GM12872 (cell line): ENCODE results near the gene ST8SIA4.
A peak's percentile ranks its signal among the peaks of the same experiment; 100 is the strongest.

ENCODE experiments used
- TF ChIP-seq, protein P1 (sequence below): IDR thresholded peaks from 3 replicates; pipeline ENCODE4 v1.5.1; 2011; ENCODE audit warnings: low read depth, mild to moderate bottlenecking, low read length, moderate library complexity; ENCODE audit not compliant: insufficient read depth

The ST8SIA4 gene

DNA sequence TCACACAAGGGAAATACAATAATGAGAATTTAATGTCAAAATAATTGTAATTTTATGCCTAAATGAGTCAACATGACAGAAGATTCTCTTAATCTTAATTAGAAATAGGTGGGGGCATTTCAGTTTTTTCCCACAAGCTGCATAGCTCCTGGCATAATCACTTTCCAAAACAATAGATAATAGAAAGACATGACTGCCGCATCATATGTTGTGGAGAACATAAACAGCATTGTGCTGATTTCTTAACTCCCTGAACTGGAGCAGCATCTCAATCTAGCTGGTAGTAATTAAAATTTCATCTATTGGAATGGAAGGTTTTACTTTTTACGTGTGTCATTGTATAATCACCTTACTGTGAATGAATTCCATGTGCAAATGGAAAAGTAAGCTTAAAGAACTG lies 112.1 kb downstream of the ST8SIA4 start:
- TF ChIP-seq, protein P1, sequence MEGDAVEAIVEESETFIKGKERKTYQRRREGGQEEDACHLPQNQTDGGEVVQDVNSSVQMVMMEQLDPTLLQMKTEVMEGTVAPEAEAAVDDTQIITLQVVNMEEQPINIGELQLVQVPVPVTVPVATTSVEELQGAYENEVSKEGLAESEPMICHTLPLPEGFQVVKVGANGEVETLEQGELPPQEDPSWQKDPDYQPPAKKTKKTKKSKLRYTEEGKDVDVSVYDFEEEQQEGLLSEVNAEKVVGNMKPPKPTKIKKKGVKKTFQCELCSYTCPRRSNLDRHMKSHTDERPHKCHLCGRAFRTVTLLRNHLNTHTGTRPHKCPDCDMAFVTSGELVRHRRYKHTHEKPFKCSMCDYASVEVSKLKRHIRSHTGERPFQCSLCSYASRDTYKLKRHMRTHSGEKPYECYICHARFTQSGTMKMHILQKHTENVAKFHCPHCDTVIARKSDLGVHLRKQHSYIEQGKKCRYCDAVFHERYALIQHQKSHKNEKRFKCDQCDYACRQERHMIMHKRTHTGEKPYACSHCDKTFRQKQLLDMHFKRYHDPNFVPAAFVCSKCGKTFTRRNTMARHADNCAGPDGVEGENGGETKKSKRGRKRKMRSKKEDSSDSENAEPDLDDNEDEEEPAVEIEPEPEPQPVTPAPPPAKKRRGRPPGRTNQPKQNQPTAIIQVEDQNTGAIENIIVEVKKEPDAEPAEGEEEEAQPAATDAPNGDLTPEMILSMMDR, result no peak

DNA sequence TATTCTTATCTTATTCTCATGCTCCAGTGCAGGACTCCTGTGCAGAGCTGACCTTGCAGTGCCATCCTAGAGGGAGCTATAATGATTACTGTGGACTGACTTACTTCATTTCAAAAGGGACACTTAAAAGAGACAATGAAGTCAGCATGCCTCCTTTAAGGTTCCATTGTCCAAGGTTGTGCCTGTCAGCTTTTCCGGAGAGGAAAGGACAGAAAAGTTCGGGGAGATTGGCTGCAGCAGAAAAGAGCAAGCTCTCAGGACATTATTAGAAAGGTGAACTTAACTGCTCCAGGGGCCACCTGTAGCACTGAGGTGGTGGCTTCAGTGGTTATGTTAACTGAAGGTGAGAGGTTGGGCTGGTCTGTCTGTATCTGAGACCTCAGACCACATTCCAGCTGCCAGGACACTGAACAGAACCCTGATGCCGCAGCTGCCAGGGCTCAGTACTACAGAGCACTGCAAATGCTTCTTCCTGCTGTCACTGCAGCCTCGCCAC lies 112.9 kb downstream of the ST8SIA4 start:
- TF ChIP-seq, protein P1, result peak; percentile 43; the same call in 2 of the 3 replicates

DNA sequence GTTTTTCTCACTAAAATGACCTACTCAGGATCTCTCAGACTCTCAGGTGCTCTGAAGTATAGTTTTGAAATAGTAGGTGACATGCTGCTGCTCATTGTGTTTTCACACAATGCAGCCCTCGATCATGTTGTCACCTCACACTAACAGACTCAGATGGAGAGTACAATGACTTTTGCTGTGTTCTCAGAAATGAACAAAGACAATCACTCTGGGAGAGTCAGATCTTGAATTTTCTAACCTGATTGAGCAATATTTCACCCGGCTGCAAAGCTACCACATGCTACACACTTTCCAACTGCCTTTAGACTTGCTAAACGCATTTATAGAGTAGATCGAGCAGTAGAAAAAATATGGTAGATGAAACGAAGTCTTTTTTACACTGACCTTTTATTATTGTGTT lies 113.4 kb downstream of the ST8SIA4 start:
- TF ChIP-seq, protein P1, result no peak

DNA sequence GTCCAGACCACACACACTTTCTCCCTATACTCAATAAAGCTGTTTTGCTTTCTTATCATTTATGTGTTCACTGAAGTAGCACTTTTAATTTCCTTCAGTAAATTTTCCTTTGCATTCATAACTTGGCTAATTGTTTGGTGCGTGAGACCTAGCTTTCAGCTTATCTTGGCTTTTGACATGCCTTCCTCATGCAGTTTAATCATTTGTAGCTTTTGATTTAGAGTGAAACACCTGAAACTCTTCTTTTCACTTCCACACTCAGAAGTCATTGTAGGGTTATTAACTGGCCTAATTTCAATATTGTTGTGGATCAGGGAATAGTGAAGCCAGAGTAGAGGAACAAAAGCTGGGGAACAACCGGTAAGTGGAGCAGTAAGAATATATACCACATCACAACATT lies 114.7 kb downstream of the ST8SIA4 start:
- TF ChIP-seq, protein P1, result no peak

DNA sequence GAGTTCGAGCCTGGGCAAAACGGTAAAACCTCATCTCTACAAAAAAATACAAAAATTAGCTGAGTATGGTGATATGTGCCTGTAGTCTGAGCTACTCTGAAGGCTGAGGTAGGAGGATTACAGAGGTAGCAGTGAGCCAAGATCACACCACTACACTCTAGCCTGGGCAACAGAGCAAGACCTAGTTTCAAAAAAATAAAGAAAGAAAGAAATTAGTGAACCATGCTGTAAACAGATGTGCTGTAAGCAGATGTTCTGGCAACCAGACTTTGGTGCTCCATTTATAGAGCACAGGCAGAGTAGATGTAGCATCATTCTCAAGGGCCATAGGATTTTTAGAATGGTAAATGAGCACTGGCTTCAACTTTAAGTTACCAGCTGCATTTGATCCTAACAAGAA lies 115.4 kb downstream of the ST8SIA4 start:
- TF ChIP-seq, protein P1, result no peak

DNA sequence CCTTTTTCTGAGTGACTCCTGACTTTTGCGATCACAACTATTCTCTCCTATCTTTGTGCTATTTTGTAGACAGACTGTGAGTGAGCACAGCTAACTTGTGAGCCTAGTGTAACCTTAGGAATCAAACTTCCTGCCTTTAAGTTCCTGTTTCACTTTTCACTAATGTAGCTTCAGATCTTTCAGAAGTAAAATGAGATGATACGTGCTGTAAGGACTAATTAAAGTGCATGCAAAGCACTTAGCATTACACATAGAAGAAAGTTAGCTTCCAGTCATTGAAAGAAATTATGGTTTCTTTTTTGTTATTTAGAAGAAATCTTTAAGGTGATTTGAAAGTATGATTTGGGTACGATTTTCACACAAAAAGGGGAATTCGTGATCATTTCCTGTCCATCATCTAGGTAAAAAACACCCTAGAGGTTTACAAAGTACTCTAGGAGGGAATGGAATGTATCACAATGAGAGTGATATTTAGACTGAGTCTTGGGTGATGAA lies 122.7 kb downstream of the ST8SIA4 start:
- TF ChIP-seq, protein P1, result no peak

DNA sequence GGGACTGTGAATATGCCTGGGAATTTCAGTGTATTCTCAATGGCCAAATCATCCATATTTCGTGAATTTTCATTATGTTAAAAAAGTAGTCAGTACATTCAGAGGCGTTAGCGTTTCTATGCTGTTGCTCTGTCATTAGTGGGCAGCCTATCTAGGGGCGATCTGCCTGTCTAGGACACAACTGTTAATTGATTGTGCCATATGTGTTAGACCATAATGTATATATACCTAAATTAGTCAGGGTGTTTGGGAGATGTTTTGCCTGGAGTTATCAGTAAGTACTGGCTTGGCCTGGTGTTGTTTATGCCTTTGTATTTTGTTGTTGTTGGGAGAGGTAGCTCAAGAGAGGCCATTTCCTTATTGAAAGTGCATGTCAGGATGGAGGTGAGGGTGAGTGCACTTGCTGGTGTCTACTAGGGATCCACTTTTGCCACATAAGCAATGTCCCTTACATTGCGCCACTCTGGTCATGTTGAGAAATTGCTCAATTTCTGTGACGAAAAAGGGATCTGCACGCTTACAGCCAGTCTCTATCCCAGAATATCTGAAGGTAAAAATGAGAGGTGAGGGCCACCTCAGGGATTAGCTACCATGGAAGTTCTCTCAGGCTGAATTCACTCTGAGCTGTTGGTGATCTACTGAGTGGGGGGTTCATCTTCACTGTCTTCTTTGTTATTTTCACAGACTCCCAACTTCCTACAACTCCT lies 123.3 kb downstream of the ST8SIA4 start:
- TF ChIP-seq, protein P1, result no peak
